ENCODE measurements around the gene VMO1.

DNA sequence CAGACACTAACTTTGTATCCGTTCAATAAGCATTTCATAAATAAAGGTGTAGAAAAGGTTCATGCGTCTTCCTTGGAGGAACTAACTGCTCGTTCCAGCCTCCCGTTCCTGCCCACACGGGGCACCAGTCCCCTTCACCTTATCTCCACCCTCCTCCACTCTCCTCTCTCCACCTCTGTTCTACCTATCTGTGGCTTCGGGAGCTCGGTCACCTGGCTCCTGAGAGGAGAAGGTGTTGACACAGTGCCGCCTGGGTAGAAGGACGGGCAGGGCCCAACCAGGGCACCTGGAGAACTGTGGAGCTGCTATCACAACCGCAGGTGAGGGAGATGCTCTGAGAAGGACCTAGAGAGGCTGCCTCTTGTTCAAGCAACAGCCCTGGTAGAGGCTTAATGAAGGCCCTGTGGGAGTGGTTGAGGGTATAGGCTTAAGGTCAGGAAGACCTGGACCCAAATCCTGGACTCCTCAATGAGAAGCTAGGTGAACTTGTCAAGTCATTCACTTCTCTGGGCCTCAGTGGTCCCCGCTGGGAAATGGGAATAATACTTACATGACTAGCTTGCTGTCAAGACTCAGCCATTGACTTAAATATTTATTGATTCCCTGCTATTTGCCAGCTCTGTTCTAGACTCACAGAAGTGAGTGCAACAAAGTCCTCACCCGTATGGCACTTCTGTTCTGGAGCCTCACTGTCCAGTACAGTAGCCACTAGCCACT lies 37.4 kb upstream of the VMO1 start:
- TF ChIP-seq, protein P1, sequence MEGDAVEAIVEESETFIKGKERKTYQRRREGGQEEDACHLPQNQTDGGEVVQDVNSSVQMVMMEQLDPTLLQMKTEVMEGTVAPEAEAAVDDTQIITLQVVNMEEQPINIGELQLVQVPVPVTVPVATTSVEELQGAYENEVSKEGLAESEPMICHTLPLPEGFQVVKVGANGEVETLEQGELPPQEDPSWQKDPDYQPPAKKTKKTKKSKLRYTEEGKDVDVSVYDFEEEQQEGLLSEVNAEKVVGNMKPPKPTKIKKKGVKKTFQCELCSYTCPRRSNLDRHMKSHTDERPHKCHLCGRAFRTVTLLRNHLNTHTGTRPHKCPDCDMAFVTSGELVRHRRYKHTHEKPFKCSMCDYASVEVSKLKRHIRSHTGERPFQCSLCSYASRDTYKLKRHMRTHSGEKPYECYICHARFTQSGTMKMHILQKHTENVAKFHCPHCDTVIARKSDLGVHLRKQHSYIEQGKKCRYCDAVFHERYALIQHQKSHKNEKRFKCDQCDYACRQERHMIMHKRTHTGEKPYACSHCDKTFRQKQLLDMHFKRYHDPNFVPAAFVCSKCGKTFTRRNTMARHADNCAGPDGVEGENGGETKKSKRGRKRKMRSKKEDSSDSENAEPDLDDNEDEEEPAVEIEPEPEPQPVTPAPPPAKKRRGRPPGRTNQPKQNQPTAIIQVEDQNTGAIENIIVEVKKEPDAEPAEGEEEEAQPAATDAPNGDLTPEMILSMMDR (IDR thresholded peaks at IDR 0.05): no peak
- no peak for TF ChIP-seq POLR2A (IDR thresholded peaks at IDR 0.05)
